Measurements from ENCODE around the gene GPR153.
"Not testable (repeated sequence)": the region's sequence is repeated elsewhere in the genome, so short reads cannot be mapped to it uniquely, and the experiment has no call there.

Gene GPR153

GRCh38 chr1:6260961-6261614 is at the start of gene GPR153:
GPR153 (minus strand) TSS chr1:6261098; CDS start chr1:6254905, 6,193 bp downstream.
- DNase-seq (ENCODE audit: low read depth, low spot score) = peak; percentile 52

- no peak for DNase-seq (ENCODE audit: low read depth, low spot score)
Observed at GRCh38 chr1:6310116-6310848, 49.4 kb upstream of the GPR153 start.

GRCh38 chr1:6309564-6309963 is 48.7 kb upstream of the GPR153 start:
- no peak for DNase-seq (ENCODE audit: low read depth, low spot score)

- DNase-seq (ENCODE audit: low read depth, low spot score) = no peak
Observed at GRCh38 chr1:6308449-6308848, 47.6 kb upstream of the GPR153 start.

- not testable (repeated sequence) for DNase-seq (ENCODE audit: low read depth, low spot score)
Observed at GRCh38 chr1:6307682-6308081, 46.8 kb upstream of the GPR153 start.

GRCh38 chr1:6307099-6307498 is 46.2 kb upstream of the GPR153 start:
- DNase-seq (ENCODE audit: low read depth, low spot score) = no peak

GRCh38 chr1:6303397-6304012 is 42.6 kb upstream of the GPR153 start:
- no peak for DNase-seq (ENCODE audit: low read depth, low spot score)

- no peak for DNase-seq (ENCODE audit: low read depth, low spot score)
Observed at GRCh38 chr1:6302568-6302967, 41.7 kb upstream of the GPR153 start.

- DNase-seq (ENCODE audit: low read depth, low spot score) = no peak
Observed at GRCh38 chr1:6301526-6301925, 40.6 kb upstream of the GPR153 start.

- no peak for DNase-seq (ENCODE audit: low read depth, low spot score)
Observed at GRCh38 chr1:6300342-6301048, 39.6 kb upstream of the GPR153 start.

GRCh38 chr1:6299557-6300165 is 38.8 kb upstream of the GPR153 start:
- DNase-seq (ENCODE audit: low read depth, low spot score) = no peak

GRCh38 chr1:6298940-6299465 is 38.1 kb upstream of the GPR153 start:
- DNase-seq (ENCODE audit: low read depth, low spot score) = no peak

GRCh38 chr1:6298530-6298929 is 37.6 kb upstream of the GPR153 start:
- no peak for DNase-seq (ENCODE audit: low read depth, low spot score)

GRCh38 chr1:6295910-6296309 is 35.0 kb upstream of the GPR153 start:
- no peak for DNase-seq (ENCODE audit: low read depth, low spot score)

- DNase-seq (ENCODE audit: low read depth, low spot score) = no peak
Observed at GRCh38 chr1:6294890-6295556, 34.1 kb upstream of the GPR153 start.

- DNase-seq (ENCODE audit: low read depth, low spot score) = no peak
Observed at GRCh38 chr1:6294080-6294889, 33.4 kb upstream of the GPR153 start.

- no peak for DNase-seq (ENCODE audit: low read depth, low spot score)
Observed at GRCh38 chr1:6292102-6292501, 31.2 kb upstream of the GPR153 start.

GRCh38 chr1:6288665-6289064 is 27.8 kb upstream of the GPR153 start:
- no peak for DNase-seq (ENCODE audit: low read depth, low spot score)

GRCh38 chr1:6288026-6288425 is 27.1 kb upstream of the GPR153 start:
- DNase-seq (ENCODE audit: low read depth, low spot score) = no peak

- no peak for DNase-seq (ENCODE audit: low read depth, low spot score)
Observed at GRCh38 chr1:6287431-6287886, 26.6 kb upstream of the GPR153 start.
